Measurements from ENCODE around the gene STK24.

STK24 gene

GRCh38 chr13:98447881-98448641 lies 128.8 kb downstream of the STK24 start:
- H3K4me1 ChIP-seq (ENCODE audit: control insufficient read depth in 1 of 2, insufficient read depth in 2 of 2, low read length in 2 of 2): peaks cover 7 to 9% of the 10 kb centered on the region in 2 donors
- no peak overlapping the region for H3K9ac ChIP-seq (ENCODE audit: low read depth in 1 of 2, low read length in 2 of 2)
- no peak overlapping the region for H3K27ac ChIP-seq (ENCODE audit: low read depth, low read length)
- no peaks in the 10 kb centered on the region for H3K27me3 ChIP-seq (ENCODE audit: control insufficient read depth in 1 of 2, insufficient read depth in 2 of 2, low read length in 2 of 2)
- H3K9me3 ChIP-seq (ENCODE audit: control insufficient read depth in 1 of 2, low read length in 2 of 2): no peaks in the 10 kb centered on the region
- no peak overlapping the region for H3K4me3 ChIP-seq (ENCODE audit: low read depth in 1 of 2, low read length in 2 of 2)
- peaks cover 16 to 59% of the 10 kb centered on the region in 2 donors for H3K36me3 ChIP-seq (ENCODE audit: control insufficient read depth in 1 of 2, insufficient read depth in 2 of 2, low read length in 2 of 2)

- Histone ChIP-seq H3K9ac (ENCODE audit: low read depth in 1 of 2, low read length in 2 of 2) (no peak overlapping the region), H3K36me3 (ENCODE audit: control insufficient read depth in 1 of 2, insufficient read depth in 2 of 2, low read length in 2 of 2) (peaks cover 14 to 50% of the 10 kb centered on the region in 2 donors), H3K27me3 (ENCODE audit: control insufficient read depth in 1 of 2, insufficient read depth in 2 of 2, low read length in 2 of 2) (no peaks in the 10 kb centered on the region), H3K9me3 (ENCODE audit: control insufficient read depth in 1 of 2, low read length in 2 of 2) (no peaks in the 10 kb centered on the region), H3K4me1 (ENCODE audit: control insufficient read depth in 1 of 2, insufficient read depth in 2 of 2, low read length in 2 of 2) (peaks cover 7 to 9% of the 10 kb centered on the region in 2 donors), H3K27ac (ENCODE audit: low read depth, low read length) (no peak overlapping the region), H3K4me3 (ENCODE audit: low read depth in 1 of 2, low read length in 2 of 2) (no peak overlapping the region)
Observed at GRCh38 chr13:98447130-98447529, 129.8 kb downstream of the STK24 start.

GRCh38 chr13:98446234-98446621 lies 130.7 kb downstream of the STK24 start:
- Histone ChIP-seq H3K4me1 (ENCODE audit: control insufficient read depth in 1 of 2, insufficient read depth in 2 of 2, low read length in 2 of 2) (peaks cover 7 to 9% of the 10 kb centered on the region in 2 donors), H3K9ac (ENCODE audit: low read depth in 1 of 2, low read length in 2 of 2) (no peak overlapping the region), H3K4me3 (ENCODE audit: low read depth in 1 of 2, low read length in 2 of 2) (no peak overlapping the region), H3K27me3 (ENCODE audit: control insufficient read depth in 1 of 2, insufficient read depth in 2 of 2, low read length in 2 of 2) (no peaks in the 10 kb centered on the region), H3K27ac (ENCODE audit: low read depth, low read length) (no peak overlapping the region), H3K36me3 (ENCODE audit: control insufficient read depth in 1 of 2, insufficient read depth in 2 of 2, low read length in 2 of 2) (peaks cover 10 to 42% of the 10 kb centered on the region in 2 donors), H3K9me3 (ENCODE audit: control insufficient read depth in 1 of 2, low read length in 2 of 2) (no peaks in the 10 kb centered on the region)

- peak overlapping the region in 1 of 2 donors; percentile 16 for H3K4me3 ChIP-seq (ENCODE audit: low read depth in 1 of 2, low read length in 2 of 2)
- H3K36me3 ChIP-seq (ENCODE audit: control insufficient read depth in 1 of 2, insufficient read depth in 2 of 2, low read length in 2 of 2): peaks cover 10 to 37% of the 10 kb centered on the region in 2 donors
- no peak overlapping the region for H3K27ac ChIP-seq (ENCODE audit: low read depth, low read length)
- peak overlapping the region in 1 of 2 donors; percentile 25 for H3K9ac ChIP-seq (ENCODE audit: low read depth in 1 of 2, low read length in 2 of 2)
- H3K27me3 ChIP-seq (ENCODE audit: control insufficient read depth in 1 of 2, insufficient read depth in 2 of 2, low read length in 2 of 2): no peaks in the 10 kb centered on the region
- peaks cover 7 to 9% of the 10 kb centered on the region in 2 donors for H3K4me1 ChIP-seq (ENCODE audit: control insufficient read depth in 1 of 2, insufficient read depth in 2 of 2, low read length in 2 of 2)
- H3K9me3 ChIP-seq (ENCODE audit: control insufficient read depth in 1 of 2, low read length in 2 of 2): no peaks in the 10 kb centered on the region
Observed at GRCh38 chr13:98445340-98446233, 131.3 kb downstream of the STK24 start.

- H3K4me3 ChIP-seq (ENCODE audit: low read depth in 1 of 2, low read length in 2 of 2): no peak overlapping the region
- no peaks in the 10 kb centered on the region for H3K9me3 ChIP-seq (ENCODE audit: control insufficient read depth in 1 of 2, low read length in 2 of 2)
- peaks cover 10 to 24% of the 10 kb centered on the region in 2 donors for H3K36me3 ChIP-seq (ENCODE audit: control insufficient read depth in 1 of 2, insufficient read depth in 2 of 2, low read length in 2 of 2)
- H3K27me3 ChIP-seq (ENCODE audit: control insufficient read depth in 1 of 2, insufficient read depth in 2 of 2, low read length in 2 of 2): no peaks in the 10 kb centered on the region
- H3K27ac ChIP-seq (ENCODE audit: low read depth, low read length): no peak overlapping the region
- H3K9ac ChIP-seq (ENCODE audit: low read depth in 1 of 2, low read length in 2 of 2): no peak overlapping the region
- H3K4me1 ChIP-seq (ENCODE audit: control insufficient read depth in 1 of 2, insufficient read depth in 2 of 2, low read length in 2 of 2): peaks cover 7 to 9% of the 10 kb centered on the region in 2 donors
Observed at GRCh38 chr13:98444381-98444780, 132.5 kb downstream of the STK24 start.

- Histone ChIP-seq H3K4me3 (ENCODE audit: low read depth in 1 of 2, low read length in 2 of 2) (no peak overlapping the region), H3K4me1 (ENCODE audit: control insufficient read depth in 1 of 2, insufficient read depth in 2 of 2, low read length in 2 of 2) (peaks cover 7 to 9% of the 10 kb centered on the region in 2 donors), H3K36me3 (ENCODE audit: control insufficient read depth in 1 of 2, insufficient read depth in 2 of 2, low read length in 2 of 2) (peaks cover 4 to 19% of the 10 kb centered on the region in 2 donors), H3K27me3 (ENCODE audit: control insufficient read depth in 1 of 2, insufficient read depth in 2 of 2, low read length in 2 of 2) (no peaks in the 10 kb centered on the region), H3K9ac (ENCODE audit: low read depth in 1 of 2, low read length in 2 of 2) (no peak overlapping the region), H3K9me3 (ENCODE audit: control insufficient read depth in 1 of 2, low read length in 2 of 2) (no peaks in the 10 kb centered on the region), H3K27ac (ENCODE audit: low read depth, low read length) (no peak overlapping the region)
Observed at GRCh38 chr13:98443800-98444325, 133.0 kb downstream of the STK24 start.

- peaks cover under 1 to 17% of the 10 kb centered on the region in 2 donors for H3K36me3 ChIP-seq (ENCODE audit: control insufficient read depth in 1 of 2, insufficient read depth in 2 of 2, low read length in 2 of 2)
- no peak overlapping the region for H3K4me3 ChIP-seq (ENCODE audit: low read depth in 1 of 2, low read length in 2 of 2)
- peaks cover 7 to 9% of the 10 kb centered on the region in 2 donors for H3K4me1 ChIP-seq (ENCODE audit: control insufficient read depth in 1 of 2, insufficient read depth in 2 of 2, low read length in 2 of 2)
- H3K27me3 ChIP-seq (ENCODE audit: control insufficient read depth in 1 of 2, insufficient read depth in 2 of 2, low read length in 2 of 2): no peaks in the 10 kb centered on the region
- H3K9me3 ChIP-seq (ENCODE audit: control insufficient read depth in 1 of 2, low read length in 2 of 2): no peaks in the 10 kb centered on the region
- H3K27ac ChIP-seq (ENCODE audit: low read depth, low read length): no peak overlapping the region
- H3K9ac ChIP-seq (ENCODE audit: low read depth in 1 of 2, low read length in 2 of 2): no peak overlapping the region
Observed at GRCh38 chr13:98443329-98443728, 133.6 kb downstream of the STK24 start.

GRCh38 chr13:98442391-98443230 lies 134.3 kb downstream of the STK24 start:
- H3K4me3 ChIP-seq (ENCODE audit: low read depth in 1 of 2, low read length in 2 of 2): no peak overlapping the region
- no peak overlapping the region for H3K27ac ChIP-seq (ENCODE audit: low read depth, low read length)
- H3K36me3 ChIP-seq (ENCODE audit: control insufficient read depth in 1 of 2, insufficient read depth in 2 of 2, low read length in 2 of 2): peaks cover 0 to 13% of the 10 kb centered on the region in 2 donors
- H3K9me3 ChIP-seq (ENCODE audit: control insufficient read depth in 1 of 2, low read length in 2 of 2): no peaks in the 10 kb centered on the region
- no peaks in the 10 kb centered on the region for H3K27me3 ChIP-seq (ENCODE audit: control insufficient read depth in 1 of 2, insufficient read depth in 2 of 2, low read length in 2 of 2)
- peaks cover 7 to 9% of the 10 kb centered on the region in 2 donors for H3K4me1 ChIP-seq (ENCODE audit: control insufficient read depth in 1 of 2, insufficient read depth in 2 of 2, low read length in 2 of 2)
- no peak overlapping the region for H3K9ac ChIP-seq (ENCODE audit: low read depth in 1 of 2, low read length in 2 of 2)

- H3K4me3 ChIP-seq (ENCODE audit: low read depth in 1 of 2, low read length in 2 of 2): no peak overlapping the region
- no peak overlapping the region for H3K9ac ChIP-seq (ENCODE audit: low read depth in 1 of 2, low read length in 2 of 2)
- no peaks in the 10 kb centered on the region for H3K27me3 ChIP-seq (ENCODE audit: control insufficient read depth in 1 of 2, insufficient read depth in 2 of 2, low read length in 2 of 2)
- peaks cover 7 to 9% of the 10 kb centered on the region in 2 donors for H3K4me1 ChIP-seq (ENCODE audit: control insufficient read depth in 1 of 2, insufficient read depth in 2 of 2, low read length in 2 of 2)
- no peaks in the 10 kb centered on the region for H3K9me3 ChIP-seq (ENCODE audit: control insufficient read depth in 1 of 2, low read length in 2 of 2)
- no peak overlapping the region for H3K27ac ChIP-seq (ENCODE audit: low read depth, low read length)
- H3K36me3 ChIP-seq (ENCODE audit: control insufficient read depth in 1 of 2, insufficient read depth in 2 of 2, low read length in 2 of 2): no peaks in the 10 kb centered on the region
Observed at GRCh38 chr13:98441056-98441676, 135.7 kb downstream of the STK24 start.

All from duodenal mucosa (tissue), 2 donors.